Lung (tissue), 12 donors: ENCODE data around the gene GRID1. TPM values are rescaled to one million over a fixed set of nuclear protein-coding genes. Genes with fewer than 3 reads are reported as not detected.

Experiments
- ATAC-seq: fragments of 200-7000 bp; cut with Tn5 transposase; one replicate; pipeline ENCODE4 v1.9.1; 2020; ENCODE audit warnings: moderate number of reproducible peaks; ENCODE audit not compliant: insufficient read depth, low FRiP score
- DNase-seq, 3 donors: peaks; one replicate each; pipeline ENCODE4 v3.0.0-alpha.2; 2013 to 2017
- H3K27ac ChIP-seq, 2 donors: one replicate each; pipeline ENCODE4 v1.5.1; 2013; ENCODE audit warnings: mild to moderate bottlenecking in 2 of 2, moderate library complexity in 2 of 2, control low read depth in 1 of 2, inconsistent platforms in 1 of 2, low read depth in 1 of 2, low read length in 1 of 2
- H3K27me3 ChIP-seq, 3 donors: one replicate each; pipeline ENCODE4 v1.5.1; 2013; ENCODE audit warnings: low read length in 2 of 3; ENCODE audit not compliant: control insufficient read depth in 3 of 3, insufficient read depth in 3 of 3
- H3K36me3 ChIP-seq, 4 donors: one replicate each; pipeline ENCODE4 v1.5.1; 2013; ENCODE audit warnings: low read length in 4 of 4, mild to moderate bottlenecking in 1 of 4, moderate library complexity in 1 of 4; ENCODE audit not compliant: control insufficient read depth in 4 of 4, insufficient read depth in 4 of 4
- H3K4me1 ChIP-seq, 5 donors: one replicate each; pipeline ENCODE4 v1.5.1; 2013; ENCODE audit warnings: low read length in 5 of 5, mild to moderate bottlenecking in 2 of 5, moderate library complexity in 1 of 5; ENCODE audit not compliant: control insufficient read depth in 5 of 5, insufficient read depth in 5 of 5
- H3K4me3 ChIP-seq: one replicate; pipeline ENCODE4 v1.5.1; 2013; ENCODE audit warnings: mild to moderate bottlenecking, control low read depth, moderate library complexity
- H3K9ac ChIP-seq, 2 donors: one replicate each; pipeline ENCODE4 v1.5.1; 2013; ENCODE audit warnings: low read length in 2 of 2, control low read depth in 1 of 2; ENCODE audit not compliant: insufficient read depth in 1 of 2
- H3K9me3 ChIP-seq, 4 donors: one replicate each; pipeline ENCODE4 v1.5.1; 2013; ENCODE audit warnings: low read length in 3 of 4, mild to moderate bottlenecking in 1 of 4, moderate library complexity in 1 of 4; ENCODE audit not compliant: control insufficient read depth in 4 of 4, insufficient read depth in 3 of 4
- CTCF ChIP-seq: IDR thresholded peaks from 2 replicates; pipeline ENCODE4 v1.5.1; 2012; ENCODE audit warnings: mild to moderate bottlenecking; ENCODE audit errors: control extremely low read depth, extremely low read depth
- WGBS, 2 donors: extraction: QIAGEN DNeasy Blood & Tissue Kit; methylation state at CpG; one replicate each; pipeline ENCODE4 v1.1.7; 2013; 5-methylcytosine and 5-hydroxymethylcytosine counted together
- polyA plus RNA-seq, 2 donors: library from polyadenylated mRNA; stranded (reverse); fragments of 200-250 nt; gene quantifications; one replicate each; pipeline ENCODE4 v1.2.1, GENCODE V29; 2013
- total RNA-seq, 2 donors: library from RNA; depleted of rRNA in 1 of 2; stranded (reverse); fragments of >200 nt in 1 of 2; gene quantifications; one replicate each; pipeline ENCODE4 v1.2.1, GENCODE V29; 2014 to 2021
- donor health status: control.
- donor health status: control.
- donor health status: Bipolar disorder and iron deficiency.
- donor health status: healthy.
- donor health status: DM: yes; HTN: yes; CAD: no.

Gene GRID1
- total and polyA plus RNA-seq, 4 donors = 1.1 to 3.6 (median 2.2) TPM

GRCh38 chr10:86294346-86295265 lies 72.0 kb downstream of the GRID1 start:
- Histone ChIP-seq H3K27me3 (peaks cover 0 to 2% (median 0%) of the 10 kb centered on the region in 3 donors), H3K4me1 (no peaks in the 10 kb centered on the region), H3K27ac (no peak overlapping the region), H3K4me3 (no peak overlapping the region), H3K9ac (no peak overlapping the region), H3K9me3 (no peaks in the 10 kb centered on the region), H3K36me3 (no peaks in the 10 kb centered on the region)
- WGBS, 2 donors = 82 to 84% methylated on average over 16 of the region's 16 CpGs
- DNase-seq (no peak), ATAC-seq (no peak)
- TF ChIP-seq CTCF = no peak

GRCh38 chr10:86293396-86293791 lies 73.2 kb downstream of the GRID1 start:
- Histone ChIP-seq H3K9me3 (no peaks in the 10 kb centered on the region), H3K9ac (no peak overlapping the region), H3K4me3 (no peak overlapping the region), H3K36me3 (no peaks in the 10 kb centered on the region), H3K4me1 (no peaks in the 10 kb centered on the region), H3K27ac (no peak overlapping the region), H3K27me3 (peaks cover 0 to 2% (median 0%) of the 10 kb centered on the region in 3 donors)
- ATAC-seq (no peak), DNase-seq (no peak)
- WGBS, 2 donors = 54 to 55% methylated on average over 2 of the region's 2 CpGs
- TF ChIP-seq CTCF = no peak

- Histone ChIP-seq H3K4me1 (no peaks in the 10 kb centered on the region), H3K4me3 (no peak overlapping the region), H3K9ac (no peak overlapping the region), H3K36me3 (no peaks in the 10 kb centered on the region), H3K27ac (no peak overlapping the region), H3K27me3 (peaks cover 0 to 2% (median 0%) of the 10 kb centered on the region in 3 donors), H3K9me3 (no peaks in the 10 kb centered on the region)
- ATAC-seq (no peak), DNase-seq (no peak)
- WGBS, 2 donors = 62 to 81% methylated on average over 12 to 13 of the region's 13 CpGs
- no peak for TF ChIP-seq CTCF
Observed at GRCh38 chr10:86292462-86293395, 73.9 kb downstream of the GRID1 start.
